Motor neuron (in vitro differentiated cells): ENCODE results near the gene COL25A1. TPM values are rescaled to one million over a fixed set of nuclear protein-coding genes. Genes with fewer than 3 reads are reported as not detected.

Experiments used
- ATAC-seq, 8 experiments: fragments of 200-7000 bp; cut with Tn5 transposase; replicated peaks in 6 of 8; 2 replicates each; pipeline ENCODE4 v1.8.0; 2021; ENCODE audit warnings: mild to moderate bottlenecking in 8 of 8, moderate library complexity in 8 of 8
- H3K27ac ChIP-seq, 2 donors: fragments of 250-450 bp; sonication (Bioruptor Pico); 2 replicates each; pipeline ENCODE4 v1.9.0; 2021; ENCODE audit warnings: antibody characterized with exemption in 2 of 2, mild to moderate bottlenecking in 2 of 2, moderate library complexity in 1 of 2
- H3K4me1 ChIP-seq, 2 donors: fragments of 250-450 bp; sonication (Bioruptor Pico); replicated peaks in 1 of 2; 2 replicates each; pipeline ENCODE4 v1.6.1; 2021; ENCODE audit warnings: antibody characterized with exemption in 2 of 2, mild to moderate bottlenecking in 2 of 2, moderate library complexity in 1 of 2
- H3K4me3 ChIP-seq, 5 donors: fragments of 250-450 bp; sonication (Bioruptor Pico); 2 replicates each; pipeline ENCODE4 v1.9.0; 2021; ENCODE audit warnings: antibody characterized with exemption in 5 of 5, mild to moderate bottlenecking in 5 of 5, moderate library complexity in 4 of 5
- WGBS, 10 experiments: fragments of 450-650 bp; shearing (Covaris generic); methylation state at CpG; one replicate each; pipeline ENCODE4 v1.0.0; 2022; 5-methylcytosine and 5-hydroxymethylcytosine counted together
- in situ Hi-C, 9 experiments: fragments of 400-800 bp; cut with MboI; loops; one replicate each; pipeline ENCODE4 v1.15.0; 2021; ENCODE audit warnings: low sequenced_read_pairs in 9 of 9, low pct_unique_long_range_greater_than_20kb in 2 of 9; ENCODE audit not compliant: unreplicated experiment in 9 of 9
- total RNA-seq, 8 experiments: library from RNA; unstranded; fragments of 300-600 nt; gene quantifications; 2 replicates each; pipeline versions ENCODE4 v1.2.3 to v1.2.4, GENCODE V29; 2022

The COL25A1 gene
- total RNA-seq, 8 experiments from 2014 or later, result 1.3 to 15.1 (median 2.7) TPM

GRCh38 chr4:108926781-108927180 lies 375.7 kb downstream of the COL25A1 start:
- 33 to 100% (median 91%) methylated on average over 1 to 3 of the region's 3 CpGs for WGBS, 10 experiments
- Histone ChIP-seq H3K4me1 (peaks cover 0 to 13% of the 10 kb centered on the region in 2 donors), H3K4me3 (no peak overlapping the region), H3K27ac (no peak overlapping the region)
- no peak for ATAC-seq
- in situ Hi-C loops, result no loop called here

- in situ Hi-C loops, result no loop called here
- H3K4me3 ChIP-seq, result no peak overlapping the region
- H3K27ac ChIP-seq, result no peak overlapping the region
- ATAC-seq, result peak in 1 of 8 experiments; percentile 53
- H3K4me1 ChIP-seq, result peaks cover 1 to 15% of the 10 kb centered on the region in 2 donors
- 43 to 100% (median 100%) methylated on average over 1 of the region's 1 CpG; no CpG with 5 or more reads in 3 of the 10 experiments for WGBS, 10 experiments
Observed at GRCh38 chr4:108926061-108926460, 376.4 kb downstream of the COL25A1 start.

- no peak for ATAC-seq
- in situ Hi-C loops, result no loop called here
- WGBS, 10 experiments, result 35 to 100% (median 92%) methylated on average over 1 to 5 of the region's 5 CpGs
Observed at GRCh38 chr4:108922191-108922590, 380.3 kb downstream of the COL25A1 start.

GRCh38 chr4:108920395-108921087 lies 381.9 kb downstream of the COL25A1 start:
- WGBS, 10 experiments, result 6 to 78% (median 44%) methylated on average over 1 to 2 of the region's 2 CpGs; no CpG with 5 or more reads in 1 of the 10 experiments
- H3K27ac ChIP-seq, result no peak overlapping the region
- in situ Hi-C loops, result no loop called here
- peak in 1 of 8 experiments; percentile 38 for ATAC-seq
- H3K4me3 ChIP-seq, result no peak overlapping the region
- peaks cover 3 to 13% of the 10 kb centered on the region in 2 donors for H3K4me1 ChIP-seq

More at GRCh38 chr4:108922191-108922590, 380.3 kb downstream of the COL25A1 start:
- H3K4me1 ChIP-seq, result peaks cover 3 to 19% of the 10 kb centered on the region in 2 donors
- H3K4me3 ChIP-seq, result no peak overlapping the region
- H3K27ac ChIP-seq, result no peak overlapping the region

- in situ Hi-C loops, result no loop called here
- Histone ChIP-seq H3K4me3 (no peak overlapping the region), H3K27ac (no peak overlapping the region), H3K4me1 (peaks cover 3 to 13% of the 10 kb centered on the region in 2 donors)
- peak in 1 of 8 experiments; percentile 16 for ATAC-seq
- 70 to 94% (median 87%) methylated on average over 2 to 4 of the region's 5 CpGs; no CpG with 5 or more reads in 1 of the 10 experiments for WGBS, 10 experiments
Observed at GRCh38 chr4:108919226-108919893, 383.1 kb downstream of the COL25A1 start.

- no peak overlapping the region for H3K4me3 ChIP-seq
- in situ Hi-C loops, result no loop called here
- peaks cover 3 to 13% of the 10 kb centered on the region in 2 donors for H3K4me1 ChIP-seq
- WGBS, 10 experiments, result 80 to 100% (median 96%) methylated on average over 1 to 5 of the region's 5 CpGs; no CpG with 5 or more reads in 2 of the 10 experiments
- H3K27ac ChIP-seq, result no peak overlapping the region
- no peak for ATAC-seq
Observed at GRCh38 chr4:108917255-108917654, 385.2 kb downstream of the COL25A1 start.

GRCh38 chr4:108916638-108917037 lies 385.8 kb downstream of the COL25A1 start:
- WGBS, 10 experiments, result 0 to 100% (median 87%) methylated on average over 1 to 4 of the region's 4 CpGs; no CpG with 5 or more reads in 2 of the 10 experiments
- in situ Hi-C loops, result no loop called here
- Histone ChIP-seq H3K4me3 (no peak overlapping the region), H3K4me1 (peaks cover 3 to 13% of the 10 kb centered on the region in 2 donors), H3K27ac (no peak overlapping the region)
- peak in 3 of 8 experiments; percentile 60 to 87 (median 65) for ATAC-seq

GRCh38 chr4:108906866-108907367 lies 395.5 kb downstream of the COL25A1 start:
- no peak for ATAC-seq
- WGBS, 10 experiments, result 20 to 100% (median 89%) methylated on average over 1 to 6 of the region's 8 CpGs; no CpG with 5 or more reads in 1 of the 10 experiments
- no peak overlapping the region for H3K27ac ChIP-seq
- H3K4me3 ChIP-seq, result no peak overlapping the region
- peaks cover 0 to under 1% of the 10 kb centered on the region in 2 donors for H3K4me1 ChIP-seq
- in situ Hi-C loops, result no loop called here

- in situ Hi-C loops, result no loop called here
- 33 to 100% (median 87%) methylated on average over 1 to 3 of the region's 6 CpGs; no CpG with 5 or more reads in 7 of the 10 experiments for WGBS, 10 experiments
- Histone ChIP-seq H3K4me3 (no peak overlapping the region), H3K27ac (no peak overlapping the region), H3K4me1 (peaks cover 3 to 4% of the 10 kb centered on the region in 2 donors)
- ATAC-seq, result no peak
Observed at GRCh38 chr4:108906006-108906405, 396.5 kb downstream of the COL25A1 start.

- H3K4me1 ChIP-seq, result peaks cover 9 to 22% of the 10 kb centered on the region in 2 donors
- in situ Hi-C loops, result no loop called here
- 79 to 100% (median 89%) methylated on average over 3 to 4 of the region's 4 CpGs; no CpG with 5 or more reads in 1 of the 10 experiments for WGBS, 10 experiments
- no peak overlapping the region for H3K27ac ChIP-seq
- H3K4me3 ChIP-seq, result no peak overlapping the region
- ATAC-seq, result no peak
Observed at GRCh38 chr4:108903464-108904221, 398.8 kb downstream of the COL25A1 start.

GRCh38 chr4:108902769-108903168 lies 399.7 kb downstream of the COL25A1 start:
- WGBS, 10 experiments, result 52 to 97% (median 75%) methylated on average over 2 to 3 of the region's 3 CpGs
- Histone ChIP-seq H3K27ac (no peak overlapping the region), H3K4me1 (peaks cover 9 to 22% of the 10 kb centered on the region in 2 donors), H3K4me3 (no peak overlapping the region)
- ATAC-seq, result no peak
- in situ Hi-C loops, result no loop called here

GRCh38 chr4:108901291-108901690 lies 401.2 kb downstream of the COL25A1 start:
- H3K4me1 ChIP-seq, result peaks cover 9 to 22% of the 10 kb centered on the region in 2 donors
- WGBS, 10 experiments, result 20 to 86% (median 69%) methylated on average over 1 of the region's 1 CpG; no CpG with 5 or more reads in 2 of the 10 experiments
- in situ Hi-C loops, result no loop called here
- no peak overlapping the region for H3K27ac ChIP-seq
- no peak overlapping the region for H3K4me3 ChIP-seq
- ATAC-seq, result no peak
